ENCODE measurements around the gene ATL2. TPM values are rescaled to one million over a fixed set of nuclear protein-coding genes. Genes with fewer than 3 reads are reported as not detected.

The ATL2 gene
- total RNA-seq, 1 experiment from 2014 or later, result 85.5 TPM

DNA sequence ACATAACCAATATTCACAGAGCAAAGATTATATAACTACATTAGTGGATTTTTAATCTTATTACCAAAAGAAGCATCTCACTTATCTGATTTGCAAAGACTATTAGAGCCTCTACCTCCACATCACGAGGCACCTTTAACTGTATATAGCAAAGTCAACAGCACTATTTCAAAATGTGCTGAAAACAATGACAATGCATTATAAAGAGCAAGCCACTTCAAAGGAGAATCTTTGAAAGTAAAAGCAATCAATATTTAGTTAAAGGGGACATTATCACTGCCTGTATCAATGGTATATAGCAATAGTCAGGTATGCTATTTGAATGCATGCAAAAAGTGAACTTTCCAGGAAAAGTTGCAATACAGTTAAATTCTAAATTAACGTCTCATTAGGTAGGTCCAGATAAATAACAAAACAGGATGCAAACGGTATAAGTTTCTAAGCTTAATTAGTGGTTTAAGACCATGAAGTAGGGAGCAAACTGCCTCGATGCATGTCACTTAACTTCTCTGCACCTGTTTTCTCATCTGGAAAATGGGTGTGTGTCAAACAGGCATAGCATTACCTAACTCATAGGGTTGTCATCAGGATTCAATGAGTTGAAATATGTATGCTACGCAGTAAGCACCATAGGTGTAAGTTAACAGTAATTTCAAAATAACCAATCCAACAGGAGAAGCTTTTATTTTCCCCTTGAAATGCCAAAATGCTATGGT, 31.6 kb downstream of the ATL2 start:
- ChIA-PET CTCF (no interaction called here), POLR2A (ENCODE audit: low non-redundant PET) (interaction anchor here (0.7 kb wide), 1 partner anchor 597 kb away, joined by 3 read pairs; no protein-coding TSS in a partner anchor)
- no peak for DNase-seq (ENCODE audit: low spot score)
- no TSS peak for BruUV-seq (replicated peaks)
- TF ChIP-seq, protein P1, sequence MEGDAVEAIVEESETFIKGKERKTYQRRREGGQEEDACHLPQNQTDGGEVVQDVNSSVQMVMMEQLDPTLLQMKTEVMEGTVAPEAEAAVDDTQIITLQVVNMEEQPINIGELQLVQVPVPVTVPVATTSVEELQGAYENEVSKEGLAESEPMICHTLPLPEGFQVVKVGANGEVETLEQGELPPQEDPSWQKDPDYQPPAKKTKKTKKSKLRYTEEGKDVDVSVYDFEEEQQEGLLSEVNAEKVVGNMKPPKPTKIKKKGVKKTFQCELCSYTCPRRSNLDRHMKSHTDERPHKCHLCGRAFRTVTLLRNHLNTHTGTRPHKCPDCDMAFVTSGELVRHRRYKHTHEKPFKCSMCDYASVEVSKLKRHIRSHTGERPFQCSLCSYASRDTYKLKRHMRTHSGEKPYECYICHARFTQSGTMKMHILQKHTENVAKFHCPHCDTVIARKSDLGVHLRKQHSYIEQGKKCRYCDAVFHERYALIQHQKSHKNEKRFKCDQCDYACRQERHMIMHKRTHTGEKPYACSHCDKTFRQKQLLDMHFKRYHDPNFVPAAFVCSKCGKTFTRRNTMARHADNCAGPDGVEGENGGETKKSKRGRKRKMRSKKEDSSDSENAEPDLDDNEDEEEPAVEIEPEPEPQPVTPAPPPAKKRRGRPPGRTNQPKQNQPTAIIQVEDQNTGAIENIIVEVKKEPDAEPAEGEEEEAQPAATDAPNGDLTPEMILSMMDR (conservative IDR thresholded peaks at IDR 0.05; ENCODE audit: low read depth, low read length), result no peak
- TF ChIP-seq EZH2 (IDR thresholded peaks at IDR 0.05; ENCODE audit: borderline replicate concordance, low read depth, low read length, poor library complexity, severe bottlenecking), result no peak
- peaks cover 6% of the 10 kb centered on the region for H3K9me3 ChIP-seq (ENCODE audit: low read depth, low read length, poor library complexity, severe bottlenecking)
- H3K4me1 ChIP-seq (ENCODE audit: insufficient read depth, low read length, poor library complexity, severe bottlenecking), result no peaks in the 10 kb centered on the region
- H3K4me3 ChIP-seq (ENCODE audit: low read depth, low read length, poor library complexity, severe bottlenecking), result no peak overlapping the region
- H3K27me3 ChIP-seq (replicated peaks; ENCODE audit: insufficient read depth, low read depth, low read length, poor library complexity), result no peaks in the 10 kb centered on the region
- peaks cover 29% of the 10 kb centered on the region for H3K36me3 ChIP-seq (ENCODE audit: insufficient read depth, low read length, poor library complexity, severe bottlenecking)
- no peak overlapping the region for H3K27ac ChIP-seq (ENCODE audit: low read depth, low read length, poor library complexity, severe bottlenecking)
- intact Hi-C loops (cut with micrococcal nuclease; ENCODE audit: unreplicated experiment), result no loop called here

DNA sequence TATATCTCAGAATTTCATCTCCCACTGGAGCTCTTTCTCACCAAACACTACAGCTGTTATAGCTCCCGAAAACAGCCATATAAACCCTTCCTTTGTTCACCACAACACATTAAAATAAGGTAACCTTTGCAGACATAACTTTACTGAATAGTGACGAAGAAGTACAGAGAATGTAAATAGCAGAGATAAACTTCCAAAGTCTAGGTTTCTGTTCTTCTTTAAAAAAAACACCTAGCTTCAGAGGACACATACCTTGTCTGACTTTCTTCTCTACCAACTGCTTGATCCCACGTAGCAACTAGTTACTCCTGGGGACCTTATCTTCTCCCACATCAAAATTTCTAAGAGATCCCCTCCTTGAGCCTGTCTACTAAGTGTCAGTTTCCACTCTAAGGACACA, 32.3 kb downstream of the ATL2 start:
- DNase-seq (ENCODE audit: low spot score), result no peak
- peaks cover 6% of the 10 kb centered on the region for H3K9me3 ChIP-seq (ENCODE audit: low read depth, low read length, poor library complexity, severe bottlenecking)
- BruUV-seq (replicated peaks), result no TSS peak
- POLR2A ChIA-PET (ENCODE audit: low non-redundant PET), result no interaction called here
- no peak overlapping the region for H3K4me3 ChIP-seq (ENCODE audit: low read depth, low read length, poor library complexity, severe bottlenecking)
- intact Hi-C loops (cut with micrococcal nuclease; ENCODE audit: unreplicated experiment), result no loop called here
- H3K4me1 ChIP-seq (ENCODE audit: insufficient read depth, low read length, poor library complexity, severe bottlenecking), result no peaks in the 10 kb centered on the region
- H3K27me3 ChIP-seq (replicated peaks; ENCODE audit: insufficient read depth, low read depth, low read length, poor library complexity), result no peaks in the 10 kb centered on the region
- H3K27ac ChIP-seq (ENCODE audit: low read depth, low read length, poor library complexity, severe bottlenecking), result no peak overlapping the region
- CTCF ChIA-PET, result no interaction called here
- TF ChIP-seq, protein P1 (conservative IDR thresholded peaks at IDR 0.05; ENCODE audit: low read depth, low read length), result no peak
- no peak for TF ChIP-seq EZH2 (IDR thresholded peaks at IDR 0.05; ENCODE audit: borderline replicate concordance, low read depth, low read length, poor library complexity, severe bottlenecking)
- peaks cover 31% of the 10 kb centered on the region for H3K36me3 ChIP-seq (ENCODE audit: insufficient read depth, low read length, poor library complexity, severe bottlenecking)

DNA sequence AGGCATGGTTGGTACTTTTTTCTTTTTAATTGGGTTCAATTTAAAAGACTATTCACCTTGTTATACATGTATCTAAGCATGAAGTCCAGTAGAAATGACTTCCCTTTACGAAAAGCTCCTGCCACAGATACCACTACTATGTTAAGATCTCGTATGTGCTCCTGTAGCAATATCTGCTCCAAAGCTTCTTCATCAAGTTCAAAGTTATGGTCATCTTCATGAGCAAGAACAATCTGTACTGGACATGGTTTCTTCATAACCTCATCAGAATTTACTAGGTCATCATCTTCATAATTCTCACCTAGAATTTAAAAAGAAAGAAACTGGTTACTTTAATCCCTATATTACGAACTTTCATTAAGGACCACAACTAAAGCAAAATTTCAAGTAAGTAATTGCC, 33.9 kb downstream of the ATL2 start:
- no peak for DNase-seq (ENCODE audit: low spot score)
- POLR2A ChIA-PET (ENCODE audit: low non-redundant PET), result no interaction called here
- Histone ChIP-seq H3K4me1 (ENCODE audit: insufficient read depth, low read length, poor library complexity, severe bottlenecking) (no peaks in the 10 kb centered on the region), H3K27ac (ENCODE audit: low read depth, low read length, poor library complexity, severe bottlenecking) (no peak overlapping the region), H3K36me3 (ENCODE audit: insufficient read depth, low read length, poor library complexity, severe bottlenecking) (peaks cover 31% of the 10 kb centered on the region), H3K4me3 (ENCODE audit: low read depth, low read length, poor library complexity, severe bottlenecking) (no peak overlapping the region), H3K9me3 (ENCODE audit: low read depth, low read length, poor library complexity, severe bottlenecking) (peaks cover 6% of the 10 kb centered on the region), H3K27me3 (replicated peaks; ENCODE audit: insufficient read depth, low read depth, low read length, poor library complexity) (no peaks in the 10 kb centered on the region)
- no peak for TF ChIP-seq EZH2 (IDR thresholded peaks at IDR 0.05; ENCODE audit: borderline replicate concordance, low read depth, low read length, poor library complexity, severe bottlenecking)
- TF ChIP-seq, protein P1 (conservative IDR thresholded peaks at IDR 0.05; ENCODE audit: low read depth, low read length), result no peak
- no TSS peak for BruUV-seq (replicated peaks)
- intact Hi-C loops (cut with micrococcal nuclease; ENCODE audit: unreplicated experiment), result no loop called here
- CTCF ChIA-PET, result no interaction called here

Data from A673 (cell line).